Stimulated activated naive CD4-positive, alpha-beta T cell (primary cell): ENCODE data around the gene CSMD2.

ENCODE experiments used
- DNase-seq, 6 experiments: peaks; one replicate each; lab custom pipeline; 2025; lab: John Stamatoyannopoulos, UW

Gene CSMD2

GRCh38 chr1:34155860-34156259 is 9.2 kb downstream of the CSMD2 start:
- DNase-seq, result no peak

GRCh38 chr1:34153246-34153645 is 11.8 kb downstream of the CSMD2 start:
- DNase-seq, result no peak

GRCh38 chr1:34149501-34149900 is 15.5 kb downstream of the CSMD2 start:
- no peak for DNase-seq

- DNase-seq, result no peak
Observed at GRCh38 chr1:34147301-34147700, 17.7 kb downstream of the CSMD2 start.

- no peak for DNase-seq
Observed at GRCh38 chr1:34144766-34145165, 20.3 kb downstream of the CSMD2 start.

- DNase-seq, result no peak
Observed at GRCh38 chr1:34143975-34144374, 21.1 kb downstream of the CSMD2 start.

GRCh38 chr1:34140011-34140676 is 24.9 kb downstream of the CSMD2 start:
- no peak for DNase-seq

GRCh38 chr1:34137411-34137810 is 27.6 kb downstream of the CSMD2 start:
- DNase-seq, result no peak

GRCh38 chr1:34132161-34132420 is 32.9 kb downstream of the CSMD2 start:
- DNase-seq, result no peak

- no peak for DNase-seq
Observed at GRCh38 chr1:34131396-34132160, 33.5 kb downstream of the CSMD2 start.

GRCh38 chr1:34130306-34130705 is 34.7 kb downstream of the CSMD2 start:
- no peak for DNase-seq

GRCh38 chr1:34129630-34130029 is 35.4 kb downstream of the CSMD2 start:
- no peak for DNase-seq

GRCh38 chr1:34128186-34128889 is 36.7 kb downstream of the CSMD2 start:
- no peak for DNase-seq

GRCh38 chr1:34127006-34128000 is 37.7 kb downstream of the CSMD2 start:
- DNase-seq, result no peak

- DNase-seq, result no peak
Observed at GRCh38 chr1:34126486-34126885, 38.5 kb downstream of the CSMD2 start.

GRCh38 chr1:34125721-34126380 is 39.2 kb downstream of the CSMD2 start:
- DNase-seq, result no peak

- no peak for DNase-seq
Observed at GRCh38 chr1:34122080-34122932, 42.7 kb downstream of the CSMD2 start.

GRCh38 chr1:34115233-34115632 is 49.8 kb downstream of the CSMD2 start:
- DNase-seq, result no peak

- no peak for DNase-seq
Observed at GRCh38 chr1:34113887-34114286, 51.1 kb downstream of the CSMD2 start.

GRCh38 chr1:34113362-34113761 is 51.7 kb downstream of the CSMD2 start:
- no peak for DNase-seq

GRCh38 chr1:34108711-34109110 is 56.3 kb downstream of the CSMD2 start:
- no peak for DNase-seq
